ENCODE measurements around the gene SPDYE3.
"Not testable (repeated sequence)": the region's sequence is repeated elsewhere in the genome, so short reads cannot be mapped to it uniquely, and the experiment has no call there.

SPDYE3 gene

DNA sequence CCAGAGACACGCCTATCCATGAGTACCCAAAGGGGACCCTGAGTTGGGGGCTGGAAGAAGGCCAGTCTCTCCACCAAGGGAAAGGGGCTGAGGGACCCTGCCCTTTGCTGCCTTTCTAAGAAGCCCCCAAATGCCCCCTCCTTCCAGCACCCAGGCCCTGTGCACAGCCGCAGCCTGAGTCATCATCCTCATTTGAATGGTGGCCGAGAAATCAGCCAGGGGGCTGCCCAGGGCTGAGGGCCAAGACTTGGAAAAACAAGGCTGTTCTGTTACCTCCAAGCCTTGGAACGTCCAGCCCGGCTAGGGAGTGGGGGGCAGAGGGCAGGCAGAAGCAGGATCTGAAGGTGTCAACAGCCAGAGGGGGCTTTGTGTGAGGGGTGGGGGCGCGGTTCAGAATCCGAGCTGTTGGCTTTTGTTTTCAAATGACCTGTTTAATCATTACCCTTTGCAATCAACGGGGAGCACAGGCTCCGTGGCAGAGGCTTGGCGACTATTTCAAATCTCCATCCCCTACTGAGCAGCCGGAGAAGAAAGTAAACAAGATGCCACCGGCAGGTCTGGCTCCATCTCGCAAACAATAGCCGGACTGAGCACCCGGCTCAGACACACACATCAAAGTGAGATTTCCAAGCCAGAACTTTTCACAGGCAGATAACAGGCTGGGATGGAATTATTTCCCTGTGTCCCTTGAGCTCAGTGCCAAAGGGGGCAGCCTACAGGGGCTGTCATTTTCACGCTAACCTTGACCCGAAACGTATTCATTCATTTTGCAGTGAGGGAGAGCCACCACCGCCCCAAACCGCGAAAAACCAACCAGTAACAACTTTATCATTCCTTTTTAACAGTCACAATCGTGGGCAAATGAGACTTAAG lies 37.2 kb upstream of the SPDYE3 start:
- H3K79me2 ChIP-seq (ENCODE audit: control insufficient read depth, insufficient read depth, low read length), result peaks cover 20% of the 10 kb centered on the region
- WGBS (ENCODE audit: extremely low coverage, insufficient coverage, low lambda C conversion rate), result no CpG with 5 or more reads among the region's 23 CpGs
- H3K27me3 ChIP-seq (ENCODE audit: insufficient read depth, low read length, poor library complexity); H2BK5ac ChIP-seq (ENCODE audit: low read length); H3K4me1 ChIP-seq (ENCODE audit: control insufficient read depth, low read depth, low read length); H3K4ac ChIP-seq (ENCODE audit: low read depth, low read length); H3K23ac ChIP-seq (ENCODE audit: low read length); H3K79me1 ChIP-seq (ENCODE audit: low read length); H2BK120ac ChIP-seq (ENCODE audit: low read depth, low read length); H2BK15ac ChIP-seq (replicated peaks; ENCODE audit: low read depth); H2AK5ac ChIP-seq (ENCODE audit: low read length); H4K8ac ChIP-seq (ENCODE audit: low read depth, low read length); H4K5ac ChIP-seq (ENCODE audit: low read length); H3K36me3 ChIP-seq (ENCODE audit: control insufficient read depth, insufficient read depth, low read length): not testable (repeated sequence)
- peak overlapping the region; percentile 38 for H3K4me2 ChIP-seq (ENCODE audit: low read length)
- peak overlapping the region; percentile 87 for H3K27ac ChIP-seq (ENCODE audit: low read depth, low read length)
- H3K4me3 ChIP-seq (ENCODE audit: low read length), result peak overlapping the region; percentile 4
- peak; percentile 81 for DNase-seq
- peak overlapping the region; percentile 88 for H3K18ac ChIP-seq (ENCODE audit: low read length)
- H3K9ac ChIP-seq (ENCODE audit: low read length), result peak overlapping the region; percentile 61
- peak overlapping the region; percentile 81 for H3K56ac ChIP-seq (ENCODE audit: low read length)

DNA sequence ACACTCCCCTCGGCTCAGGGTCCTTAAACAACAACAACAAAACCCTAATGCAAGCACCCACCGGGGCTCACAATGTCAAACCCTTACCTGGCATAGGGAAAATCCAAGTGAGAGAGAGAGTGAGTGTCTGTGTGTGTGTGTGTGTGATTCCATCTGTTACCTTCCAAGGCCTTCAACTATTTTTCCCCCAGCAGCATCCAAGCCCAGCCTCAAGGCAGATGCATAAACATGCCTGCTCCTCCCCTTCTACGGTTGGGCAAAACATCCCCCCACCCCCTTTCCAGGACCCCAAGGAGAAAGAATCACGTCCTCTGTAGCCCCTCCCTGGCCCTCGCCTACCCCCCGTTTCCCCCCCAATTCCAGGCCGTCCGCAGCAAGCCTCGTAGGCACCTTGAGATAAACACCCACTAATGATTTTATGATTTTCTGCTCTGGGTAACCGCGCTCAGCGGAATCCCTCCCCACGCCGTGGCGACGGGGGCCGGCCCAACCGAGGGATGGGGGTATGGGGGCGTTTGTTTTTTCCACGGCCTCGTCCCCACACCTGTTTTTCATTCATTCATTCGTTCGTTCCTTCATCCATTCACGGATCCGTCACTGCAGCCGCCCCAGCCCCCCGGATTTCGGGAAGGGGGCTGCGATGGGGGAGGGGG lies 36.4 kb upstream of the SPDYE3 start:
- not testable (repeated sequence) for H3K79me1 ChIP-seq (ENCODE audit: low read length); H2BK5ac ChIP-seq (ENCODE audit: low read length); H4K5ac ChIP-seq (ENCODE audit: low read length); H2AK5ac ChIP-seq (ENCODE audit: low read length); H3K27me3 ChIP-seq (ENCODE audit: insufficient read depth, low read length, poor library complexity); H3K36me3 ChIP-seq (ENCODE audit: control insufficient read depth, insufficient read depth, low read length); H2BK15ac ChIP-seq (replicated peaks; ENCODE audit: low read depth); H4K8ac ChIP-seq (ENCODE audit: low read depth, low read length); H2BK120ac ChIP-seq (ENCODE audit: low read depth, low read length); H3K4me1 ChIP-seq (ENCODE audit: control insufficient read depth, low read depth, low read length); H3K23ac ChIP-seq (ENCODE audit: low read length); H3K4ac ChIP-seq (ENCODE audit: low read depth, low read length)
- DNase-seq, result peak; percentile 69
- no CpG with 5 or more reads among the region's 29 CpGs for WGBS (ENCODE audit: extremely low coverage, insufficient coverage, low lambda C conversion rate)
- peak overlapping the region; percentile 81 for H3K56ac ChIP-seq (ENCODE audit: low read length)
- H3K4me3 ChIP-seq (ENCODE audit: low read length), result peak overlapping the region; percentile 4
- peak overlapping the region; percentile 61 for H3K9ac ChIP-seq (ENCODE audit: low read length)
- peak overlapping the region; percentile 93 for H3K18ac ChIP-seq (ENCODE audit: low read length)
- peaks cover 18% of the 10 kb centered on the region for H3K79me2 ChIP-seq (ENCODE audit: control insufficient read depth, insufficient read depth, low read length)
- peak overlapping the region; percentile 87 for H3K27ac ChIP-seq (ENCODE audit: low read depth, low read length)
- H3K4me2 ChIP-seq (ENCODE audit: low read length), result peak overlapping the region; percentile 38

DNA sequence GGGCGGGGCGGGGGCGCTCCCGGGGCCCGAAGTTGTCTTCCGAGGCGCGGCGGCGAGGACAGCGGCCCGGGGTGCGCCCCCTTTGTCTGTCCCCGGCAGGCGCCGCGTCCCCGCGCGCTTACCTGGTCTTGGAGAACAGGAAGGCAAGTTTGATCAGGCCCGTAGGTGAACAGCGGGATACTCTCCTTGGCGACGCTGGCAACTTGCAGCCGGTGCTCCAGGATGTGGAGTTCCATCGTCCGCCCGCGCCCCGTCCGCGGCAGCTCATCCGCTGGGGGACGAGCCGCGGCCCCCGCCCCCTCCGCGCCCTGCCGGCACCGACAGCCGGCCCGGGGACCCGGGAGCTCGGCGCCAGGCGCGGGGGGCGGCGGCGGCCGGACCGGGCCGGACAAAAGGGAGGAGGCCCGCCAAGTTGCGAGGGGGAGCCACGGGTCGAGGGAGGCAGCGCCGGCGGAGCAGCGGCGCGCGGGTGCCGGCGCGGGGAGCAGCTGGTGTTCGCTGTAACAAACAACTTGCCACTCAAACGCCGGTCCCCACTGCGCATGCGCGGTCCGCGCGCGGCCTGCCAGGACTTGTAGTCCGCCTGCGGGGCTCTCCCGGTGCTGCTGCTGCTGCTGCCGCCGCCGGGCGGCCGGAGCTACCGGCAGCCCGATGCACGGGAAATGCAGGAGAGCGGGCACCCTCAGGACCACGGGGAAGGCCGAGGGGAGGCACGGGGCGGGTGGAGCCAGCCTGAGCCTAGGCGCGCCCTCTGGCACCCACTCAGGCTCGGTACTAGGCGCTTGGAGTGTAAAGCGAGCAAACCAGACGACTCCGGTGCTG lies 35.6 kb upstream of the SPDYE3 start:
- peaks cover 3% of the 10 kb centered on the region for H3K4me1 ChIP-seq (ENCODE audit: control insufficient read depth, low read depth, low read length)
- no peak overlapping the region for H2BK15ac ChIP-seq (replicated peaks; ENCODE audit: low read depth)
- H2BK5ac ChIP-seq (ENCODE audit: low read length), result no peak overlapping the region
- H4K8ac ChIP-seq (ENCODE audit: low read depth, low read length), result no peak overlapping the region
- peak overlapping the region; percentile 56 for H3K4me3 ChIP-seq (ENCODE audit: low read length)
- peak overlapping the region; percentile 72 for H3K9ac ChIP-seq (ENCODE audit: low read length)
- DNase-seq, result peak; percentile 97
- peaks cover 16% of the 10 kb centered on the region for H3K79me2 ChIP-seq (ENCODE audit: control insufficient read depth, insufficient read depth, low read length)
- H3K36me3 ChIP-seq (ENCODE audit: control insufficient read depth, insufficient read depth, low read length), result no peaks in the 10 kb centered on the region
- no peak overlapping the region for H3K23ac ChIP-seq (ENCODE audit: low read length)
- H2BK120ac ChIP-seq (ENCODE audit: low read depth, low read length), result no peak overlapping the region
- no peak overlapping the region for H2AK5ac ChIP-seq (ENCODE audit: low read length)
- no peak overlapping the region for H4K5ac ChIP-seq (ENCODE audit: low read length)
- H3K18ac ChIP-seq (ENCODE audit: low read length), result peak overlapping the region; percentile 93
- peak overlapping the region; percentile 45 for H3K4me2 ChIP-seq (ENCODE audit: low read length)
- H3K27me3 ChIP-seq (ENCODE audit: insufficient read depth, low read length, poor library complexity), result no peaks in the 10 kb centered on the region
- H3K4ac ChIP-seq (ENCODE audit: low read depth, low read length), result no peak overlapping the region
- peak overlapping the region; percentile 90 for H3K27ac ChIP-seq (ENCODE audit: low read depth, low read length)
- peaks cover 4% of the 10 kb centered on the region for H3K79me1 ChIP-seq (ENCODE audit: low read length)
- WGBS (ENCODE audit: extremely low coverage, insufficient coverage, low lambda C conversion rate), result no CpG with 5 or more reads among the region's 101 CpGs
- H3K56ac ChIP-seq (ENCODE audit: low read length), result peak overlapping the region; percentile 85

DNA sequence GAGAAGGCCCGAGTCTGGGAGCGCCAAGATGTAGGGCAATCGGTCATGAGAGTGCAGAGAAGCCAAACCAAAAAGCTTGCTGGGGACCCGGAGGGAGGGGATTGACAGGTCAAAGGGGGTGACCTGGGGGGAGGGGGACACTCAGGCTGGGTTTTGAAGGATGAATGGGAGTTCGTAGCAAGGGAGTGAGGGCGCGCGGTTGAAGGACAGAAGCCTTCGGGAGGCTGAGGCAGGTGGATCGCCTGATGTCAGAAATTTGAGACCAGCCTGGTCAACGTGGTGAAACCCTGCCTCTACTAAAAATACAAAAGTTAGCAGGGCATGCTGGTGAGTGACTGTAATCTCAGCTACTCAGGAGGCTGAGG lies 35.0 kb upstream of the SPDYE3 start:
- H3K4me1 ChIP-seq (ENCODE audit: control insufficient read depth, low read depth, low read length); H3K4me2 ChIP-seq (ENCODE audit: low read length); H3K36me3 ChIP-seq (ENCODE audit: control insufficient read depth, insufficient read depth, low read length); H2BK15ac ChIP-seq (replicated peaks; ENCODE audit: low read depth); H3K79me1 ChIP-seq (ENCODE audit: low read length); H3K27ac ChIP-seq (ENCODE audit: low read depth, low read length); H2BK120ac ChIP-seq (ENCODE audit: low read depth, low read length); H3K4me3 ChIP-seq (ENCODE audit: low read length); H4K8ac ChIP-seq (ENCODE audit: low read depth, low read length); H3K27me3 ChIP-seq (ENCODE audit: insufficient read depth, low read length, poor library complexity); H2BK5ac ChIP-seq (ENCODE audit: low read length); H3K4ac ChIP-seq (ENCODE audit: low read depth, low read length); H2AK5ac ChIP-seq (ENCODE audit: low read length); H4K5ac ChIP-seq (ENCODE audit: low read length); H3K18ac ChIP-seq (ENCODE audit: low read length); H3K23ac ChIP-seq (ENCODE audit: low read length): not testable (repeated sequence)
- WGBS (ENCODE audit: extremely low coverage, insufficient coverage, low lambda C conversion rate), result no CpG with 5 or more reads among the region's 11 CpGs
- H3K9ac ChIP-seq (ENCODE audit: low read length), result peak overlapping the region; percentile 59
- H3K79me2 ChIP-seq (ENCODE audit: control insufficient read depth, insufficient read depth, low read length), result peaks cover 15% of the 10 kb centered on the region
- peak; percentile 26 for DNase-seq
- H3K56ac ChIP-seq (ENCODE audit: low read length), result peak overlapping the region; percentile 50

DNA sequence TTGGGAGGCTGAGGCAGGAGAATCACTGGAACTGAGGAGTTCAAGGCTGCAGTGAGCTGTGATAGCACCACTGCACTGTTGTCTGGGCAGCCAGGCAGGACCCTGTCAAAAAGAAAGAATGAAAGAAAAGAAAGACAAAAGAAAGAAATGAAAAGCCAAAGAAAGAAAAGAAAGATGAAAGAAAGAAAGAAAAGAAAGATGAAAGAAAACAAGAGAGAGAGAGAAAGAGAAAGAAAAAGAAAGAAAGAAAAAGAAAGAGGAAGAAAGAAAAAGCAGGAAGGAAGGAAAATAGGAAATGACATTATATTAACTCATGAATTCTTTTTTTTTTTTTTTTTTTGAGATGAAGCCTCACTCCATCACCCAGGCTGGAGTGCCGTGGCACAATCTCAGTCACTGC lies 32.4 kb upstream of the SPDYE3 start:
- no CpG with 5 or more reads among the region's 1 CpG for WGBS (ENCODE audit: extremely low coverage, insufficient coverage, low lambda C conversion rate)
- Histone ChIP-seq H2AK5ac (ENCODE audit: low read length) (no peak overlapping the region), H3K23ac (ENCODE audit: low read length) (no peak overlapping the region), H3K27me3 (ENCODE audit: insufficient read depth, low read length, poor library complexity) (no peaks in the 10 kb centered on the region), H3K56ac (ENCODE audit: low read length) (no peak overlapping the region), H3K79me1 (ENCODE audit: low read length) (no peaks in the 10 kb centered on the region), H2BK120ac (ENCODE audit: low read depth, low read length) (no peak overlapping the region), H3K4me2 (ENCODE audit: low read length) (no peak overlapping the region), H3K18ac (ENCODE audit: low read length) (no peak overlapping the region), H3K27ac (ENCODE audit: low read depth, low read length) (no peak overlapping the region), H4K8ac (ENCODE audit: low read depth, low read length) (no peak overlapping the region), H2BK5ac (ENCODE audit: low read length) (no peak overlapping the region), H3K79me2 (ENCODE audit: control insufficient read depth, insufficient read depth, low read length) (no peaks in the 10 kb centered on the region), H3K4me3 (ENCODE audit: low read length) (no peak overlapping the region), H3K4ac (ENCODE audit: low read depth, low read length) (no peak overlapping the region), H3K36me3 (ENCODE audit: control insufficient read depth, insufficient read depth, low read length) (no peaks in the 10 kb centered on the region), H3K9ac (ENCODE audit: low read length) (no peak overlapping the region), H2BK15ac (replicated peaks; ENCODE audit: low read depth) (no peak overlapping the region), H4K5ac (ENCODE audit: low read length) (no peak overlapping the region), H3K4me1 (ENCODE audit: control insufficient read depth, low read depth, low read length) (no peaks in the 10 kb centered on the region)
- DNase-seq, result no peak
